MV-4-11 (cell line): ENCODE data around the gene PPP1R13L.

Experiments
- DNase-seq: peaks from one replicate; lab custom pipeline; 2025; lab: John Stamatoyannopoulos, UW

The PPP1R13L gene

GRCh38 chr19:45364696-45365095 is 40.2 kb downstream of the PPP1R13L start:
- no peak for DNase-seq

GRCh38 chr19:45363861-45364459 is 40.9 kb downstream of the PPP1R13L start:
- no peak for DNase-seq

- DNase-seq: no peak
These were observed 42.6 kb downstream of the PPP1R13L start for GRCh38 chr19:45362291-45362690.

GRCh38 chr19:45361608-45362007 is 43.3 kb downstream of the PPP1R13L start:
- no peak for DNase-seq

GRCh38 chr19:45358213-45358792 is 46.6 kb downstream of the PPP1R13L start:
- DNase-seq: no peak

GRCh38 chr19:45357445-45357783 is 47.5 kb downstream of the PPP1R13L start:
- DNase-seq: no peak

GRCh38 chr19:45356760-45357444 is 48.0 kb downstream of the PPP1R13L start:
- no peak for DNase-seq

- DNase-seq: no peak
These were observed 49.0 kb downstream of the PPP1R13L start for GRCh38 chr19:45355910-45356309.

- no peak for DNase-seq
These were observed 49.5 kb downstream of the PPP1R13L start for GRCh38 chr19:45355402-45355801.

GRCh38 chr19:45354241-45354842 is 50.5 kb downstream of the PPP1R13L start:
- no peak for DNase-seq

GRCh38 chr19:45352914-45353796 is 51.7 kb downstream of the PPP1R13L start:
- DNase-seq: no peak

GRCh38 chr19:45352471-45352870 is 52.4 kb downstream of the PPP1R13L start:
- no peak for DNase-seq

GRCh38 chr19:45352062-45352461 is 52.8 kb downstream of the PPP1R13L start:
- no peak for DNase-seq

- no peak for DNase-seq
These were observed 53.4 kb downstream of the PPP1R13L start for GRCh38 chr19:45351401-45351952.

- DNase-seq: no peak
These were observed 54.3 kb downstream of the PPP1R13L start for GRCh38 chr19:45350477-45351058.

GRCh38 chr19:45349430-45349941 is 55.4 kb downstream of the PPP1R13L start:
- DNase-seq: no peak

- DNase-seq: no peak
These were observed 55.8 kb downstream of the PPP1R13L start for GRCh38 chr19:45349126-45349415.

- DNase-seq: no peak
These were observed 56.3 kb downstream of the PPP1R13L start for GRCh38 chr19:45348367-45349125.

- DNase-seq: no peak
These were observed 57.1 kb downstream of the PPP1R13L start for GRCh38 chr19:45347570-45348366.

GRCh38 chr19:45346449-45346848 is 58.4 kb downstream of the PPP1R13L start:
- no peak for DNase-seq
